ENCODE data around the gene CD6.

DNA sequence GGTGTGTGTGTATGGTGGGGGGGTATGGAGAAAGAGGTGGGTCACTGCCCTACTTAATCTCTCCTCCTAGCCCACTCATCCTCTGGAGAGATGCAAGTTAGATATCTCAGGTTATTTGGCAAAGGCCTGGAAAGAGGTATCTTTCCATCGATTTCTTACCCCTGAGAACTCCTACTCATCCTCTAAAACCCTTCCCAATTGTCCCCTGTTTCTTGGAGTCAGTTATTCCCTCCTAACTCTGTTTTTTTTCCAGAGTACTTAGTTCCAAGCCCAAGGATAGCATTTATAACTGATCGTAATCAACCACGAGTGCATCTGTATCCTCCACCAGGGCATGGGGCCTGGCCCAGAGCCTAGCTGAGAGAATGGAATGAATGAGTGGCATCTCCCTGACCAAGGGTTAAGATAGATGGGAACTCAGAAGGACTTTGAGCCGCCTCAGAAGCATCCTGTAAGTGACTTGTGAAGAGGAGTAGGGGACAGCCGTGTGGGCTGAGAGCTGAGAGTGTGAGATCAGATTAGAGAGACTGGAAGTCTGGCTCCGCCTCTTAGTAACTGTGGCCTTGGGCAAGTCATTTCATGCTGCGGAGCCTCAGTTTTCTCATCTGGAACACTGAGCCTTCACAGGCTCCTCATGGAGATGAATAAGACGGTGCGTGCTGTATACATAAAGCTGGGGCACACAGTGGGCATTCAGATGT, 16.2 kb downstream of the CD6 start:
- TF ChIP-seq, protein P1, sequence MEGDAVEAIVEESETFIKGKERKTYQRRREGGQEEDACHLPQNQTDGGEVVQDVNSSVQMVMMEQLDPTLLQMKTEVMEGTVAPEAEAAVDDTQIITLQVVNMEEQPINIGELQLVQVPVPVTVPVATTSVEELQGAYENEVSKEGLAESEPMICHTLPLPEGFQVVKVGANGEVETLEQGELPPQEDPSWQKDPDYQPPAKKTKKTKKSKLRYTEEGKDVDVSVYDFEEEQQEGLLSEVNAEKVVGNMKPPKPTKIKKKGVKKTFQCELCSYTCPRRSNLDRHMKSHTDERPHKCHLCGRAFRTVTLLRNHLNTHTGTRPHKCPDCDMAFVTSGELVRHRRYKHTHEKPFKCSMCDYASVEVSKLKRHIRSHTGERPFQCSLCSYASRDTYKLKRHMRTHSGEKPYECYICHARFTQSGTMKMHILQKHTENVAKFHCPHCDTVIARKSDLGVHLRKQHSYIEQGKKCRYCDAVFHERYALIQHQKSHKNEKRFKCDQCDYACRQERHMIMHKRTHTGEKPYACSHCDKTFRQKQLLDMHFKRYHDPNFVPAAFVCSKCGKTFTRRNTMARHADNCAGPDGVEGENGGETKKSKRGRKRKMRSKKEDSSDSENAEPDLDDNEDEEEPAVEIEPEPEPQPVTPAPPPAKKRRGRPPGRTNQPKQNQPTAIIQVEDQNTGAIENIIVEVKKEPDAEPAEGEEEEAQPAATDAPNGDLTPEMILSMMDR (optimal IDR thresholded peaks at IDR 0.05 in 1 of 3, IDR thresholded peaks at IDR 0.05 in 1 of 3, conservative IDR thresholded peaks at IDR 0.05 in 1 of 3; ENCODE audit: extremely low read depth in 1 of 3, insufficient read depth in 2 of 3, low read length in 3 of 3), result no peak
- no peak for TF ChIP-seq EZH2 (IDR thresholded peaks at IDR 0.05; ENCODE audit: low read length)

Measured in keratinocyte (primary cell).